ENCODE measurements around the gene RUNX2.

RUNX2 gene

DNA sequence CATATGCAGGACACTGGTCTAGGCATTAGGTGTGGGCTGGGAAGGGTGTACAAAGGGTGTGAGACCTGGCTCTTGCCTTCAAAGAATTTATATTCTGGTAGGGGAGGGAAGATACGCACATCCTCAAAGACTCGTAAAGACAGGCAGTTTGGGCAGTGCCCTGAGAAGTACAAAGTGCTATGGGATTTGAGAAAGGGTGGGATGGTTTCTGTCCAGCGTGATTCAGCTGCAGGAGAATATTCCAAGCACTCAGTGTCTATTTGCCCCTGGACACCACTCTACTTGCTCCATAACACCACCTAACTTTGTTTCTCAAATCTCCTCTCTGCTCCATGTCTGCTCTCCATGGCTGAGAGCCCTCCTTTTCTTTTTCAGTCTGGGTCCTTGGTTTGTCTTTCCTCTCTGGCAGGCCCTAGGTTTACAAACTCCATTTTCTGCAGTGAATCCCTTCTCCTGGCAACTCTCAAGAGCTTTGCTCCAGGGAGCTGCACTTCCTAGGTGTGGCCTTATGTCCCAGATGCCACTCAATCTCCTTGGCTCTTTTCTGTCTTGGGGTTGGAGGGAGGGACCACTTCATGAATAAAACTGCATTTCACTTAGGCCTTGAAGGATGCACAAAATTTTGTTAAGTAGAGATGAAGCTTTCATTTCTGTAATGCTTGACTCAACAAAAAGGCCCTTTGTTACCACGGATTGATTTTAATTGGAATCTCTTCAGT, 377.2 kb downstream of the RUNX2 start:
- no peak for DNase-seq (ENCODE audit: low spot score)

DNA sequence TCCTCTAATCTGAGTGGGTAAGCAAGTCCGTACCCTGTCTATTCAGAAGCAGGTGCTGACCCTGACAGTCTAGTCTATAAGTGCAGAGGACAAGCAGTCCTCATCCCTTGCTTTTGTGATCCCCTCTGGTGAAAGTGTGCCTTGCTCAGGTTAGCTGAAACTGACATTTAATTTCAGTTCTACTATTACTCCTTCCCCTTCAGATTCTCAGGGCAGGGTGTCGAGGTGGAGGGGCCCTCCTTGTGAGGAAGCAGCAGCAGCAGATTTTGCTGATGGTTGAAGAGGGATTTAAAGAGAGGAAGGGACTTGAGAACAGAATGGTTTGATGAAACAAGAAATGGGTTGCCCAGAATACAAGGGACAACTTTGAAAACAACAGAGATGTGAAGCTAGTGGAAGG, 378.2 kb downstream of the RUNX2 start:
- no peak for DNase-seq (ENCODE audit: low spot score)

DNA sequence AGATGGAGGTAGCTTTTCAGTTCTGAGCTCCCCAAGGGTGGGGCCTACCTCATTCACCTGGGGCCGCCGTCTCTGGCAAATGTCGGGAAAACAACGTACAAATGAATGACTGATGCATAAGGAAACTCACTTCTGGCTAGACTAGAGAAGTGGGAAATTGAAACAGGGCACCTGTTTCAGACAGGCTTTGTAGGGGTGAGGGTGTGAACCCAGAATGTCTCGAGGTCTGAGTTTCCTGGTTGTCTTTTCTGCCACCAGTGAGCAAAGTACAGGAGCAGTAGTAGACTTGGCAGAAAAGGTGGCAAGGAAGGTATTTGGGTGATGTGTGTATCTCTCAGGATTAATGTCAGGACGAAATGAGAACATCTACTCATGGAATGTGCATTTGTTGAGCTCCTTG, 379.0 kb downstream of the RUNX2 start:
- DNase-seq (ENCODE audit: low spot score), result no peak

DNA sequence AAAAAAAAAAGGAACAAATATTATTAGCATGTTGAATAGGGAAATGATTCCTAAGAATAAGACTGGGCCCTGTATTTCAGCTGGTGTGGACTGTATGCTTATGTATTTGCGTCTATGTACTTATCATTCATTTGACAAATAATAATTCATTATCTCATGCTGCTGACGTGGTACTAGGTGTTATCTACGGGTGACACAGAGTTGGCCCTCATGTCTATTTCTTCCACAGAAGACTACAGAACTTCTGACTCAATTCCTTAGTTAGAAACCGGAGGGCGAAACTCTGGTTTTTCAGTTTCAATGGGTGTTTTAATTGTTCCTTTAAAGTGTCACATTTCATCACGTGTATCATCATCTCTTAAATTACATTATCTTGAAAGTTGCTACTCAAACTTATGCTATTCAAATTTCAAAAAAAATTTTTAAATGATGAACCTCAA, 381.7 kb downstream of the RUNX2 start:
- DNase-seq (ENCODE audit: low spot score), result no peak

DNA sequence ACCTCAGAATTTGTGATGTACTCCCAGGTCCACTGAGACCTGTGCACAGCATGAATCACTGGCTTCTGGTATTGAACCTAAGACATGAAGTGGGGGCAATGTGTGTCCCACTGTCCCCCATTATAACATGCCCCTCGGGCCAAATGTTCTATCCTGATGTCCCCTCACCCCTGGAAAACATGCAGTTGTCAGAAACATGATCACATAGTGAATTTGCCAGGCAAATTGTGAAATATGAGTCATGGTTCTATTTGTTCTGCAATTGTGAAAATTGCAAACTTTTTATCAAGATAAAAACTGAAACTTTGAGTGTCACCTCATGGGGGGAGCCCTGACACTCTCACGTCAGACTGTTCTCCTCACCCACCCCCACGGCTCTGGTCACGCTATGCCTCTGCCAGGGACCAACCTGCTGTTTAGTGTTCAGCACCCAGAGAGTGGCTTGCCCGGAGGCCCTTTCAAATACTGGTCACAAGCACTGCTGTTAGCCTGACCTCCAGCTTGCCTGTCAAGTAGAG, 382.2 kb downstream of the RUNX2 start:
- no peak for DNase-seq (ENCODE audit: low spot score)

DNA sequence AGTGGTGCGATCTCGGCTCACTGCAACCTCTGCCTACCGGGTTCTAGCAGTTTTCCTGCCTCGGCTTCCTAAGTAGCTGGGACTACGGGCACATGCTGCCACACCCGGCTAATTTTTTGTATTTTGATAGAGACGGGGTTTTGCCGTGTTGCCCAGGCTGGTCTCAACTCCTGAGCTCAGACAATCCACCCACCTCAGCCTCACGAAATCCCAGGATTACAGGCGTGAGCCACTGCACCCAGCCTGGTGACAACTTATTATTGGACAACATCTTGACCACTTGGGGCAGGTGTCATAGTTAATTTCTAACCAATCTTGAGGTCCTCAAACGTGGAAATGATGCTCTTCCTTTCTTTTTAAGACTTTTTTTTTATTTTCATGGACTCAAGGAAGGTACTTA, 383.9 kb downstream of the RUNX2 start:
- DNase-seq (ENCODE audit: low spot score), result no peak

DNA sequence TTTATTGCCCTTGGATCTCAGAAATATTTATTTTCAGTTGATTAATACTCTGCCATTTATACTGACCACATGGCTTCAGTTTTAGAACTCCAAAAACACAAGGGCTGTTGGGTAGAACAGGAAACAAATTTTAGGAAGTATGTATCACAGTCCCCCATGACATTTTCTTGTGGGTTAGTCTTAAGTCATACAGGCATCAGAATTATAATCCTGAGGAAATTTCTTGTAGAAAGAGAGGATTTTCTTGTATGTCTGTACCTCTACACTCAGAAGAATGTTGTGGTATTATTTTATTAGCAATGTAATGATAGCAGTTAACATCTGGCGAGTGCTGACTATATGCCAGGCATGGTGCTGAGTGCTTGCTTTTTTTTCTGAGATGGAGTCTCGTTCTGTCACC, 384.7 kb downstream of the RUNX2 start:
- DNase-seq (ENCODE audit: low spot score), result no peak
